Gastroesophageal sphincter (tissue), 2 donors: Measurements from ENCODE around the gene EVI5L.

Experiments used
- EP300 ChIP-seq: sonication (generic); formaldehyde crosslinking; IDR thresholded peaks from one replicate; pipeline ENCODE4 v1.6.1; 2017; ENCODE audit warnings: antibody characterized with exemption, mild to moderate bottlenecking
- POLR2A ChIP-seq, 2 donors: fragments of 450-650 bp; IDR thresholded peaks; one replicate each; pipeline ENCODE4 v1.6.1; 2017; ENCODE audit warnings: antibody characterized with exemption in 2 of 2, mild to moderate bottlenecking in 2 of 2, moderate library complexity in 1 of 2

- TF ChIP-seq POLR2A (IDR thresholded peaks at IDR 0.05) (no peak), EP300 (no peak)
Measured at GRCh38 chr19:7833225-7834099, 3.4 kb downstream of the EVI5L start.
